Spleen (tissue), 7 donors: ENCODE results near the gene LY86.

ENCODE experiments used
- CTCF ChIP-seq, 11 experiments: fragments of 200-600 bp in 7 of 11; fragments of 450-650 bp in 4 of 11; sonication (generic) in 4 of 11; IDR thresholded peaks in 8 of 11; conservative IDR thresholded peaks in 3 of 11; 1 replicate in 7 of 11; 2 replicates in 4 of 11; pipeline versions ENCODE4 v1.4.0 to v1.8.0; 2016 to 2021; ENCODE audit warnings: antibody characterized with exemption in 11 of 11, inconsistent platforms in 4 of 11, mild to moderate bottlenecking in 1 of 11
- POLR2A ChIP-seq, 3 donors: fragments of 450-650 bp; IDR thresholded peaks; one replicate each; pipeline ENCODE4 v1.5.1; 2017; ENCODE audit warnings: antibody characterized with exemption in 3 of 3, mild to moderate bottlenecking in 1 of 3
- POLR2AphosphoS5 ChIP-seq, 3 donors: sonication (generic); formaldehyde crosslinking; IDR thresholded peaks; one replicate each; pipeline ENCODE4 v1.5.1; 2017; ENCODE audit warnings: antibody characterized with exemption in 3 of 3
- donor health status: DM: no; HTN: no; CAD: no; lungs with moderate emphysema.
- donor health status: DM: no; HTN: no; CAD: no.
- donor health status: DM: no; HTN: no; CAD: no.

GRCh38 chr6:6584310-6585002 lies 4.1 kb upstream of the LY86 start:
- TF ChIP-seq CTCF (IDR thresholded peaks at IDR 0.05 in 8 of 11, conservative IDR thresholded peaks at IDR 0.05 in 3 of 11) = peak in 5 of 11 experiments; percentile 10 to 26 (median 19)
- no peak for TF ChIP-seq POLR2A (IDR thresholded peaks at IDR 0.05)
- no peak for TF ChIP-seq POLR2AphosphoS5 (IDR thresholded peaks at IDR 0.05)
